ENCODE measurements around the gene CPN2. TPM values are rescaled to one million over a fixed set of nuclear protein-coding genes. Genes with fewer than 3 reads are reported as not detected.
A peak's percentile ranks its signal among the peaks of the same experiment; 100 is the strongest.

The CPN2 gene
- total RNA-seq, 1 experiment from 2014 or later, result 0.08 TPM

DNA sequence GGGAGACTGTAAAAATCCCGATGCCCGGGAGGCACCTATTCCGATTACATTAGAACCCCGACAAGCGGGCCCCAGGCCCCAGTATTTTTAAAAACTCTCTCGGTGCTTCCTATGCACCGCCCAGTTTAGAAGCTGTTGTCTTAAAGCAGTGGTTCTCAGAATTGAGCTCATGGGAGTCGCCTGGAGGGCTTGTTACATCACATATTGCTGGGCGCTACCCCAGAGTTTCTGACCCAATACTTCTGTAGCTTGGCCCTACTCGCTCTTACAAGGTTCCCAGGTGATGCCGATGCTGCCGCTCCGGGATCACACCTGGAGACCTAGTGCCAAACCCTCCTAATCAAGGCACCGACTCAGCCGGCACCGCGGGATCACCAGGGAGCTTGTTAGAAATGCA, 35.2 kb downstream of the CPN2 start:
- no peaks in the 10 kb centered on the region for H3K27me3 ChIP-seq (ENCODE audit: control insufficient read depth, insufficient read depth, low read length)
- no peak for DNase-seq (ENCODE audit: low read depth, low spot score)
- peak overlapping the region; percentile 37 to 73 for H3K4me3 ChIP-seq (ENCODE audit: low read depth in 2 of 2, low read length in 2 of 2)
- peak overlapping the region; percentile 9; the same call in 1 of the 2 replicates for H3K27ac ChIP-seq (ENCODE audit: low read length)
- no peaks in the 10 kb centered on the region for H3K36me3 ChIP-seq (ENCODE audit: control insufficient read depth, insufficient read depth, low read length)
- peak; percentile 66 for ATAC-seq
- peaks cover 19% of the 10 kb centered on the region for H3K4me1 ChIP-seq (ENCODE audit: control insufficient read depth, insufficient read depth, low read length)
- ChIA-PET POLR2A (interaction anchor here (0.6 to 1.4 kb wide), 3 partner anchors 174 to 535 kb away, joined by 3 to 4 read pairs (median 4); no protein-coding TSS in a partner anchor), CTCF (interaction anchor here (0.6 to 1.6 kb wide), 15 partner anchors 40 to 538 kb away, joined by 3 to 28 read pairs (median 4); partner anchors contain the start of gene HES1)
- in situ Hi-C loops (cut with HindIII; ENCODE audit: low pct_unique_long_range_greater_than_20kb, low sequenced_read_pairs) (loop anchor here (25.0 kb wide), 1 partner anchor 554 kb away; no protein-coding TSS in a partner anchor), intact Hi-C loops (cut with micrococcal nuclease; ENCODE audit: unreplicated experiment) (loop anchor here (1.0 to 5.0 kb wide), 4 partner anchors 180 to 649 kb away; partner anchors contain the start of gene HES1)
- TF ChIP-seq, protein P1, sequence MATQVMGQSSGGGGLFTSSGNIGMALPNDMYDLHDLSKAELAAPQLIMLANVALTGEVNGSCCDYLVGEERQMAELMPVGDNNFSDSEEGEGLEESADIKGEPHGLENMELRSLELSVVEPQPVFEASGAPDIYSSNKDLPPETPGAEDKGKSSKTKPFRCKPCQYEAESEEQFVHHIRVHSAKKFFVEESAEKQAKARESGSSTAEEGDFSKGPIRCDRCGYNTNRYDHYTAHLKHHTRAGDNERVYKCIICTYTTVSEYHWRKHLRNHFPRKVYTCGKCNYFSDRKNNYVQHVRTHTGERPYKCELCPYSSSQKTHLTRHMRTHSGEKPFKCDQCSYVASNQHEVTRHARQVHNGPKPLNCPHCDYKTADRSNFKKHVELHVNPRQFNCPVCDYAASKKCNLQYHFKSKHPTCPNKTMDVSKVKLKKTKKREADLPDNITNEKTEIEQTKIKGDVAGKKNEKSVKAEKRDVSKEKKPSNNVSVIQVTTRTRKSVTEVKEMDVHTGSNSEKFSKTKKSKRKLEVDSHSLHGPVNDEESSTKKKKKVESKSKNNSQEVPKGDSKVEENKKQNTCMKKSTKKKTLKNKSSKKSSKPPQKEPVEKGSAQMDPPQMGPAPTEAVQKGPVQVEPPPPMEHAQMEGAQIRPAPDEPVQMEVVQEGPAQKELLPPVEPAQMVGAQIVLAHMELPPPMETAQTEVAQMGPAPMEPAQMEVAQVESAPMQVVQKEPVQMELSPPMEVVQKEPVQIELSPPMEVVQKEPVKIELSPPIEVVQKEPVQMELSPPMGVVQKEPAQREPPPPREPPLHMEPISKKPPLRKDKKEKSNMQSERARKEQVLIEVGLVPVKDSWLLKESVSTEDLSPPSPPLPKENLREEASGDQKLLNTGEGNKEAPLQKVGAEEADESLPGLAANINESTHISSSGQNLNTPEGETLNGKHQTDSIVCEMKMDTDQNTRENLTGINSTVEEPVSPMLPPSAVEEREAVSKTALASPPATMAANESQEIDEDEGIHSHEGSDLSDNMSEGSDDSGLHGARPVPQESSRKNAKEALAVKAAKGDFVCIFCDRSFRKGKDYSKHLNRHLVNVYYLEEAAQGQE (IDR thresholded peaks at IDR 0.05; ENCODE audit: insufficient read depth in 1 of 2, low read depth in 2 of 2, low read length in 1 of 2), result no peak
- TF ChIP-seq TCF7L2 (IDR thresholded peaks at IDR 0.05; ENCODE audit: low read depth, low read length) (no peak), POLR2AphosphoS5 (IDR thresholded peaks at IDR 0.05; ENCODE audit: low read depth, low read length) (no peak), SIN3A (IDR thresholded peaks at IDR 0.05; ENCODE audit: borderline replicate concordance, insufficient read depth, low read depth, low read length) (no peak)
- TF ChIP-seq, protein P2, sequence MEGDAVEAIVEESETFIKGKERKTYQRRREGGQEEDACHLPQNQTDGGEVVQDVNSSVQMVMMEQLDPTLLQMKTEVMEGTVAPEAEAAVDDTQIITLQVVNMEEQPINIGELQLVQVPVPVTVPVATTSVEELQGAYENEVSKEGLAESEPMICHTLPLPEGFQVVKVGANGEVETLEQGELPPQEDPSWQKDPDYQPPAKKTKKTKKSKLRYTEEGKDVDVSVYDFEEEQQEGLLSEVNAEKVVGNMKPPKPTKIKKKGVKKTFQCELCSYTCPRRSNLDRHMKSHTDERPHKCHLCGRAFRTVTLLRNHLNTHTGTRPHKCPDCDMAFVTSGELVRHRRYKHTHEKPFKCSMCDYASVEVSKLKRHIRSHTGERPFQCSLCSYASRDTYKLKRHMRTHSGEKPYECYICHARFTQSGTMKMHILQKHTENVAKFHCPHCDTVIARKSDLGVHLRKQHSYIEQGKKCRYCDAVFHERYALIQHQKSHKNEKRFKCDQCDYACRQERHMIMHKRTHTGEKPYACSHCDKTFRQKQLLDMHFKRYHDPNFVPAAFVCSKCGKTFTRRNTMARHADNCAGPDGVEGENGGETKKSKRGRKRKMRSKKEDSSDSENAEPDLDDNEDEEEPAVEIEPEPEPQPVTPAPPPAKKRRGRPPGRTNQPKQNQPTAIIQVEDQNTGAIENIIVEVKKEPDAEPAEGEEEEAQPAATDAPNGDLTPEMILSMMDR (IDR thresholded peaks at IDR 0.05), result peak; percentile 76; the same call in 1 of the 2 replicates
- H3K9me3 ChIP-seq (ENCODE audit: control insufficient read depth, insufficient read depth, low read depth, low read length), result no peaks in the 10 kb centered on the region
- no TSS peak for BruUV-seq (replicated peaks)

DNA sequence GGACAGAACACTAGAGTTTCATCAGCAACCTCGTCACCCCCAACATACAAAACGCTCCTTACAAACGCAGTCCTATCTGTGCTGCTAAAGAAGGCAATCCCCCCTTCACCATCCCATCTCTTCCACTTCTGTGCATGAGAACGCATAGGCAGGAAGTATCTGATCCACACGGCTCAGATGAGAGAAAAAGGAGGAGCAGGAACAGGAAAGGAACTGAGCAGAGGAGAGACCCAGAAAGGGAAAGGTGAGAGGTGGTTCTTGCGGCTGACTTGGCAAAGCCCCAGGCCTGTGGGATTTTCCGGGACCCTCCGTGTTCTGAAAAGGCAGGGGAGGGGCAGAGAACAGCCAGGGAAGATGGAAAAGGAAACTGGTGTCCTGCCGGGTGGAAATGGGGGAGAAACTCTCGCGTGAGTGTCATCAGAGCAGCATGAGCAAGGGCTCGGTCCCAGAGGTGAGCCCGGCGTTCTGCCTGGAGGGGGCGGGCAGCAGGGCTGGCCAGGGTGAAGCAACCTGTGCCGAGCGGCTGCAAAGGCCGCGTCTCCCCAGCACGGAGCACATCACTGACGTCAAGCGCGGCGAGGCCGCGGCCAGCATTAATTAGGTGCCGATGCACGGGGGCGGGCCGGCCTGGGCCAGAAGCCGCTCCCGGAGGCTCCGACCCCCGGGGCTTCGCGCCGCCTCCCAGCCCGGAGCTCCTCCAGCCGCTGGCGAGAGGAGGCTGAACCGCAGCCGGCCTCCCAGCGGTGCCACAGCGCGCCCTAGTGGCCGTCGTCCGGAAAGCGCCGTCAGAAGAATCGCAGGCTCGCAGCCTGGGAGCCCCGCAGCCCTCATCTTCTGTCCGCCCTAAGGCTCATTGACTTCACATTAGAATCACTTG, 35.8 kb downstream of the CPN2 start:
- peaks cover 19% of the 10 kb centered on the region for H3K4me1 ChIP-seq (ENCODE audit: control insufficient read depth, insufficient read depth, low read length)
- peak; percentile 92 for ATAC-seq
- peak overlapping the region; percentile 37 to 73 for H3K4me3 ChIP-seq (ENCODE audit: low read depth in 2 of 2, low read length in 2 of 2)
- POLR2A ChIA-PET, result interaction anchor here (0.7 to 1.4 kb wide), 2 partner anchors 174 to 535 kb away, joined by 3 to 4 read pairs; no protein-coding TSS in a partner anchor
- in situ Hi-C loops (cut with HindIII; ENCODE audit: low pct_unique_long_range_greater_than_20kb, low sequenced_read_pairs), result loop anchor here (25.0 kb wide), 1 partner anchor 553 kb away; no protein-coding TSS in a partner anchor
- CTCF ChIA-PET, result interaction anchor here (0.6 to 1.6 kb wide), 14 partner anchors 39 to 534 kb away, joined by 3 to 28 read pairs (median 4); partner anchors contain the start of gene HES1
- no peak; the same call in 1 of the 2 replicates for TF ChIP-seq POLR2AphosphoS5 (IDR thresholded peaks at IDR 0.05; ENCODE audit: low read depth, low read length)
- TF ChIP-seq SIN3A (IDR thresholded peaks at IDR 0.05; ENCODE audit: borderline replicate concordance, insufficient read depth, low read depth, low read length), result peak; percentile 70; the same call in 1 of the 2 replicates
- no peak for TF ChIP-seq TCF7L2 (IDR thresholded peaks at IDR 0.05; ENCODE audit: low read depth, low read length)
- TF ChIP-seq, protein P1 (IDR thresholded peaks at IDR 0.05; ENCODE audit: insufficient read depth in 1 of 2, low read depth in 2 of 2, low read length in 1 of 2), result 0 out of 4 replicates have a peak, but pooled peaks of 1 of the 2 experiments have one; percentile 21
- TF ChIP-seq, protein P2 (IDR thresholded peaks at IDR 0.05), result peak; percentile 99
- H3K36me3 ChIP-seq (ENCODE audit: control insufficient read depth, insufficient read depth, low read length), result no peaks in the 10 kb centered on the region
- peak overlapping the region; percentile 73 for H3K27ac ChIP-seq (ENCODE audit: low read length)
- no peaks in the 10 kb centered on the region for H3K9me3 ChIP-seq (ENCODE audit: control insufficient read depth, insufficient read depth, low read depth, low read length)
- no TSS peak for BruUV-seq (replicated peaks)
- DNase-seq (ENCODE audit: low read depth, low spot score), result no peak
- no peaks in the 10 kb centered on the region for H3K27me3 ChIP-seq (ENCODE audit: control insufficient read depth, insufficient read depth, low read length)
- intact Hi-C loops (cut with micrococcal nuclease; ENCODE audit: unreplicated experiment), result loop anchor here (1.0 to 5.0 kb wide), 4 partner anchors 179 to 648 kb away; partner anchors contain the start of gene HES1

Measured in Panc1 (cell line).